Vagina (tissue), 2 donors: ENCODE data around the gene MRPS34. TPM values are rescaled to one million over a fixed set of nuclear protein-coding genes. Genes with fewer than 3 reads are reported as not detected.

Source experiments
- DNase-seq, 2 donors: peaks; one replicate each; pipeline ENCODE4 v3.0.0-alpha.2; 2017; ENCODE audit errors: extremely low spot score in 2 of 2
- H3K27ac ChIP-seq: fragments of 200-600 bp; sonication (generic); one replicate; pipeline ENCODE4 v1.5.1; 2019
- H3K27me3 ChIP-seq: fragments of 200-600 bp; sonication (generic); one replicate; pipeline ENCODE4 v1.5.1; 2019
- H3K36me3 ChIP-seq, 2 donors: fragments of 200-600 bp; sonication (generic); one replicate each; pipeline ENCODE4 v1.5.1; 2017 to 2019
- H3K4me1 ChIP-seq: fragments of 200-600 bp; sonication (generic); one replicate; pipeline ENCODE4 v1.5.1; 2019
- H3K4me3 ChIP-seq, 2 donors: fragments of 200-600 bp; sonication (generic); 1 replicate in 1 of 2; 2 replicates in 1 of 2; pipeline ENCODE4 v1.5.1; 2016 to 2019
- H3K9me3 ChIP-seq: fragments of 200-600 bp; sonication (generic); one replicate; pipeline ENCODE4 v1.5.1; 2019
- POLR2A ChIP-seq, 2 donors: fragments of 450-650 bp; IDR thresholded peaks; one replicate each; pipeline ENCODE4 v1.6.1; 2017; ENCODE audit warnings: antibody characterized with exemption in 2 of 2, mild to moderate bottlenecking in 2 of 2, moderate library complexity in 2 of 2
- POLR2AphosphoS5 ChIP-seq, 2 donors: sonication (generic); formaldehyde crosslinking; IDR thresholded peaks; one replicate each; pipeline ENCODE4 v1.9.0; 2017; ENCODE audit warnings: antibody characterized with exemption in 2 of 2, mild to moderate bottlenecking in 2 of 2, low read depth in 1 of 2; ENCODE audit not compliant: insufficient read depth in 1 of 2
- intact Hi-C: fragments of 100-400 bp; cut with DNase I; formaldehyde crosslinking; loops from one replicate; pipeline ENCODE4 v1.15.1; 2023
- total RNA-seq: library from RNA; depleted of rRNA; stranded (reverse); fragments of >200 nt; gene quantifications from one replicate; pipeline ENCODE4 v1.2.3, GENCODE V29; 2016
- TF ChIP-seq, protein P1 (sequence below), 3 experiments: fragments of 450-650 bp in 2 of 3; fragments of 200-600 bp in 1 of 3; sonication (generic) in 1 of 3; IDR thresholded peaks; one replicate each; pipeline ENCODE4 v1.5.1; 2017 to 2019; ENCODE audit warnings: antibody characterized with exemption in 3 of 3, mild to moderate bottlenecking in 2 of 3, moderate library complexity in 2 of 3

The MRPS34 gene
- total RNA-seq, 1 donor from 2014 or later: 89.6 TPM

DNA sequence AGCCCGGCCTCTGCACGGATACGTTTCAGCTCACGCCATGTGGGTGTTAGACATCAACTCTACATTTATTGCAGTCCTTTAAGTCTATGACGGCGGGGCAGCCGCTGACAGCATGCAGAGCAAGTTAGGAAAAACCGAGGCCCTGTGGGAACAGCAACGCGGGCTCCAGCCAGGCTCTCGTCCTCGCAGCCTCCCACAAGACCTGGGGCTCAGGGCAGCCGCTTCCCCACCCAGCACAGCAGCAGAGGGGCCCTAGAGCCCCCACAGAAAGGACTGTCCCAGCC is 3.7 kb upstream of the MRPS34 start:
- no peak overlapping the region for H3K4me3 ChIP-seq
- peaks cover 58% of the 10 kb centered on the region for H3K4me1 ChIP-seq
- no peak for DNase-seq
- H3K27me3 ChIP-seq: no peaks in the 10 kb centered on the region
- H3K27ac ChIP-seq: no peak overlapping the region
- intact Hi-C loops: no loop called here
- no peaks in the 10 kb centered on the region for H3K9me3 ChIP-seq
- TF ChIP-seq POLR2AphosphoS5 (IDR thresholded peaks at IDR 0.05; ENCODE audit: insufficient read depth in 1 of 2, low read depth in 1 of 2): no peak
- TF ChIP-seq POLR2A (IDR thresholded peaks at IDR 0.05): no peak
- TF ChIP-seq, protein P1, sequence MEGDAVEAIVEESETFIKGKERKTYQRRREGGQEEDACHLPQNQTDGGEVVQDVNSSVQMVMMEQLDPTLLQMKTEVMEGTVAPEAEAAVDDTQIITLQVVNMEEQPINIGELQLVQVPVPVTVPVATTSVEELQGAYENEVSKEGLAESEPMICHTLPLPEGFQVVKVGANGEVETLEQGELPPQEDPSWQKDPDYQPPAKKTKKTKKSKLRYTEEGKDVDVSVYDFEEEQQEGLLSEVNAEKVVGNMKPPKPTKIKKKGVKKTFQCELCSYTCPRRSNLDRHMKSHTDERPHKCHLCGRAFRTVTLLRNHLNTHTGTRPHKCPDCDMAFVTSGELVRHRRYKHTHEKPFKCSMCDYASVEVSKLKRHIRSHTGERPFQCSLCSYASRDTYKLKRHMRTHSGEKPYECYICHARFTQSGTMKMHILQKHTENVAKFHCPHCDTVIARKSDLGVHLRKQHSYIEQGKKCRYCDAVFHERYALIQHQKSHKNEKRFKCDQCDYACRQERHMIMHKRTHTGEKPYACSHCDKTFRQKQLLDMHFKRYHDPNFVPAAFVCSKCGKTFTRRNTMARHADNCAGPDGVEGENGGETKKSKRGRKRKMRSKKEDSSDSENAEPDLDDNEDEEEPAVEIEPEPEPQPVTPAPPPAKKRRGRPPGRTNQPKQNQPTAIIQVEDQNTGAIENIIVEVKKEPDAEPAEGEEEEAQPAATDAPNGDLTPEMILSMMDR (IDR thresholded peaks at IDR 0.05): no peak
- peaks cover 0 to 38% of the 10 kb centered on the region in 2 donors for H3K36me3 ChIP-seq

DNA sequence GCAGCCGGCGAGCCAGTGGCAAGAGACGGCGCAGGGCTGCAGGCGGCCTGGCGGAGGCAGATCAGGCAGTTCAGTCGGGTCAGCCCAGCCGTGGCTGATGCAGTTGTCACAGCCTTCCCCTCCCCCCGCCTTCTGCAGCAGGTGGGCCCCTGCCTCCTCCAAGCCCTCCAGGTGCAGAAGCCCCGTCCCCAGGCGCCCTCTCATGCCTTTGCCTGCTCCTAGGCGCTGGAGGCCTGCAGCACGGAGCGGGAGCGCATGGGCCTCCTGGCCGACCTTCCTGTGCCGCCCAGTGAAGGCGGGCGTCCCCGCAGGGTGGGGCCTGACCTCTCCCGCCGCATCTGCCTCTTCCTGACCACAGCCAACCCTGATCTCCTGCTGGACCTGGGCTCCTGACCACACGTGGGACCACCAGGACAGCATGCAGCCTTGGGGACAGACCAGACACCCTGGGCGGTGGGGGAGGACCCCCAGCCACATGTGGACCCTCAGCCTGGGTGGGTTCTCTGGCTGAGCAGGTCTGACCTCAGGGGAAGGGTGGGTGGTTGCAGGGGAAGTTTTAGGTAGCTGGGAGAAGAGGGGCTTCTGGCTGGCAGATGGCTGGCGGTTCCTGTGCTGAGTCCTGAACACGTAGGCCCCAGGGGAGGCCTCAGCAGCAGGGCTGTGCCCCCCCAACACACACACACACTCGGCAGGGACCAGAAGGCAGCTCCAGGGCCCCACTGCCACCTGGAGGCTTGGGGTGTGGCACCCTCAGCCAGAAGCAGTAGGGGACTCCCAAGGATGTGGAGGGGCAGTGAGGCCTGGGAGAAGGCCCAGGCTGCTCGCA is 3.1 kb upstream of the MRPS34 start:
- intact Hi-C loops: no loop called here
- Histone ChIP-seq H3K27me3 (no peaks in the 10 kb centered on the region), H3K4me3 (no peak overlapping the region), H3K36me3 (peaks cover 0 to 38% of the 10 kb centered on the region in 2 donors), H3K9me3 (no peaks in the 10 kb centered on the region), H3K4me1 (peaks cover 54% of the 10 kb centered on the region), H3K27ac (no peak overlapping the region)
- no peak for TF ChIP-seq POLR2A (IDR thresholded peaks at IDR 0.05)
- TF ChIP-seq POLR2AphosphoS5 (IDR thresholded peaks at IDR 0.05; ENCODE audit: insufficient read depth in 1 of 2, low read depth in 1 of 2): no peak
- TF ChIP-seq, protein P1 (IDR thresholded peaks at IDR 0.05): no peak
- no peak for DNase-seq

- intact Hi-C loops: no loop called here
- Histone ChIP-seq H3K4me3 (no peak overlapping the region), H3K27ac (no peak overlapping the region), H3K9me3 (no peaks in the 10 kb centered on the region), H3K4me1 (peaks cover 53% of the 10 kb centered on the region), H3K36me3 (peaks cover 0 to 36% of the 10 kb centered on the region in 2 donors), H3K27me3 (no peaks in the 10 kb centered on the region)
- TF ChIP-seq, protein P1 (IDR thresholded peaks at IDR 0.05): no peak
- TF ChIP-seq POLR2AphosphoS5 (IDR thresholded peaks at IDR 0.05; ENCODE audit: insufficient read depth in 1 of 2, low read depth in 1 of 2): no peak
- TF ChIP-seq POLR2A (IDR thresholded peaks at IDR 0.05): no peak
- no peak for DNase-seq
Measured at GRCh38 chr16:1775006-1775845, 2.3 kb upstream of the MRPS34 start.

- H3K4me1 ChIP-seq: peaks cover 51% of the 10 kb centered on the region
- H3K27ac ChIP-seq: no peak overlapping the region
- TF ChIP-seq POLR2AphosphoS5 (IDR thresholded peaks at IDR 0.05; ENCODE audit: insufficient read depth in 1 of 2, low read depth in 1 of 2): no peak
- TF ChIP-seq, protein P1 (IDR thresholded peaks at IDR 0.05): no peak
- TF ChIP-seq POLR2A (IDR thresholded peaks at IDR 0.05): no peak
- DNase-seq: no peak
- H3K9me3 ChIP-seq: no peaks in the 10 kb centered on the region
- H3K4me3 ChIP-seq: peak overlapping the region; percentile 82
- no peaks in the 10 kb centered on the region for H3K27me3 ChIP-seq
- peaks cover 0 to 30% of the 10 kb centered on the region in 2 donors for H3K36me3 ChIP-seq
- intact Hi-C loops: loop anchor here (5.0 kb wide), 1 partner anchor 67 kb away; the partner anchor contains the start of gene MAPK8IP3
Measured at GRCh38 chr16:1774448-1774780, 1.5 kb upstream of the MRPS34 start.
